NCI-H2029 treated with DMSO at 0.1 percent for 48 hours (cell line): ENCODE data around the gene GMPR2.

Experiments
- DNase-seq: peaks from one replicate; lab custom pipeline; 2025; lab: John Stamatoyannopoulos, UW

Gene GMPR2

DNA sequence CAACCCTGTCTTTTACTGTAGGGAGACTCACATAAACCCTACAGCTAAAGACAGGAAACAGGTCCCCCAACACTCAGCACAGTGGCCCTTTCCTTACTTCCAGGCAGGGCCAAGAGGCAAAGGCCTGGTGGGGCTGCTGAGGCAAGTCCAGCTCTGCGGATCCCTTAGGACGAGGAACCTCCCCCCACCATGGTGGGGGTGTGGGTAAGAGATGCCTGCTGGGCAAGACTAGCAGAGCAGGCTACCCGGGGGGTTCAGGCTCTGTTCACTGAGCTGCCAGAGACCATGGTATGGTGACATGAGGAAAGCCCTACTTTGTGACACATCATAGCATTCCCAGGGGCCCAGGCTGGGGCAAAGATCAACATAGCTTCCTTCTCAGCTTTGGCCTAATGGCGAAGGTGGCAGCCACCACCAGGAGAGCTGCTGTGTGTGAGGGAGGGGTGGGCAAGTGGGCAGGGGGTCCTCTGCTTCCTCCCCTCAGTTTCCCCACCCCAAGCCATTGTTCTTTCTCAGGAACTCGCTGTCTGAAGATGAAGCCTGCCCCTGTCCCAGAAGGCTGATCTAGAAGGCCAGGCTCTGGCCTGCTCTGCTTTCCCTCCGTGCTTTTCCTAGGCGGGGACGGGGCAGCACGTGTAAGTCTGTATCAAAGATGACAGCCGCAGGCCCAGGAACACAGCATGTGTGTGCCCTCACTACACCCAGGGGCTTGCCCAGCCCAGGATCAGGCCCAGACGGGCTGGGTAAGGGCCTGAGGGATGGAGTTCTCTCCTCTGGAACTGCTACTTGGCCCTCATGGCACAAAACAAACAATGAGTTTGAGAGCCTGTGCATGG, 19.8 kb downstream of the GMPR2 start:
- DNase-seq: no peak

DNA sequence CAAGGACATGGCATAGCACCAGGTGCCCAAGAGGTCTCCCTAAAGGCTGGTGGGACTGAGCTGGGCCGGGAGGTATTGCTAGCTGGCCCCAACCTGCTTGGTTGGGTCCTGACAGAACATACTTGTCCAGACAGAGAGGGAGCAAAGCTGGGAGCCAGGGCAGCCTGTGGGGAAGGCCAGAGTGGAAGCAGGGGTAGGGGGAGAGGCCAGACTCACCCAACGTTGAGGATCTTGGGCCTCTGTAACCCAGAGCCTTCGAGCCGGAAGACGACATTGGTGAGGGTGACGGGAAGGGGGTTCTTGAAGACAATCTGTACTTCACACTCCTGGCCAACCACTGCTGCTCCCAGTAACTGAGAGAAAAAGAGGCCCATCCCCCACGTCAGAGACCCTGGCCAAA, 21.2 kb downstream of the GMPR2 start:
- no peak for DNase-seq

DNA sequence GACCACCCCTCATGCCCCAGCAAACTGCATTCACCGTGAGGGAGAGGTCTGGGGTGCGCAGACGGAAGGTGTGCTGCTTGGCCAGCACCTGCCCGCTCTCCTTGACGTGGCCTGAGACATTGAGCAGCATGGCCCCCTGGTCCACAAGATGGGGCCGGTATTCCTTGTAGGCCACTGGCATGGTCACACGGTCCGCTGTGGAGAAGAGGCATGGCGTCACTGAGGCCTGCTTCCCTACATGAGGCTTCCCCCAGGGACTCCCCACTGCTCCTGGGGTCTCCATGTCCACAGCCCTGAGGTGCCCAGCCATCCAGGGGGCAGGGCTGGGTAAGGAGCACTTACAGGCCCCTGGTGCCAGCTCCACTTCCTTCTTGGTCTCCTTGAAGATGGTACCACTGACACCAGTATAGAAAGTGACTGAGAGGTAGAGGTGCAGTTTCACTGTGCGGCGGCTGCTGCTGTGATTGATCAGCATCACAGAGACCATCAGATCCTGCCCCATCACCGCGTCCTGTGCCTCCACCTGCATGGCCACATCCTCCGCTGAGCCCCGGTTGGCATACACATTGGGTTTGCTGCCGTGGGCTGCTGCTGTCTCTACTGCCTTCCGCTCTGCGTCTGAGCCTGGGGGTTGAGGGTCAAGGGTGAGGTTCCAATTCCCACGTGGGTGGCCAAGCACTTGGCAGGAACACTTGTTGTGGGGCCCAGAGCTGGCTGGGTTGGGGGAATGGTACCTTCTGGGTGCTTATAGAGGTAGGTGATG, 22.1 kb downstream of the GMPR2 start:
- no peak for DNase-seq

DNA sequence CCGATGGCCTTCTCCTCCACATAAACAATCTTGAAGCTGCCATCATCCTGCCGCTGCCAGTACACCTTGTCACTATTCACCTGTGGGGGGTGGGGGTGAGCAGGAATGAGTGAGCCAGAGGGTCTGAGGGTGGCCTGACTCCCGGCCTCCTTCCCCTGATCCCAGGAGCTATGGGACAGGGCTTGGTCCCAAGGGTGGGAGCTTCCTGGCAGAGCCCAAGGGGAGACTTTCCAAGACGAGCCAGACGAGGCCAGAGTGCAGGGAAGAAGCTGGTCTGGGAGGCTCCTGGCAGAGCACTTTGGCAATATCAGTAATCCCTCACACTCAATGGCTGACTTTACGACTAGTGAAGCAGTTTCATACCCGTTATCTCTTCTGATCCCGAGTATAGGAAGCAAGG, 22.7 kb downstream of the GMPR2 start:
- no peak for DNase-seq

DNA sequence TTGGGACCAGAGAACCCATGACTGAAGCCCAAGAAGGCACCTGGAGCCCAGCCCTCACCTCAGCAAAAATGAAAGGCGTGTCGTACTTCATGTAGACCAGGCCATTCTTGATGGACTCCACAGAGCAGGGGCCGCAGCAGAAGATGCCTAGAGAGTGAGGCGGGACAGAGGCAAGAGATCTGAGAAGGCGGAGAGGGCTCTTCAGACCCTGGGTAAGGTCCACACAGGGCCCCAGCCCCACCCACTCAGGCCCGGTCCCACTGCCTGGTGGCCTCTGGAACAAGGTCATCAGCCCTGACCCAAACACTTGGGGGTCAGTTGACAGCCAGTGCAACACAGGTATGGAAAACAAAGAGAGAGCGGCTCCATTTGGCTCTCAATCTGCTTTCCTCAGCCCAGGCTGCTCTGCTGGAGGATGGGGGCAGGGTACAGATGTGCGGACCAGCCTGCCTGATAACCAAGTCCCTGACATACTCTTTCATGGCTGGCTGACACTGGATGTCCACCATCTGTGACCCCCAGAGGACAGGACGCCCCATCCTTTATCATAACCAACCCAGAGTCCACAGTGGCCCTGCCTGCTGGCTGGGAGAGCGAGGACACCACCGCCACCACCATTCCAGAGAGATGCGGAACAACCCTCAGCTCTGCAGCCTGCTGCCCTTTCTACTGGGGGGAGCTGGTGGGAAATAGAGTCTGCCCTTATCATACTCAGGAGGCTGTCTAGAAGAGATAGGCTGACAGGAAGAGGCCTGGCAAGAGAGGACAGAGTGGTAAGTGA, 23.4 kb downstream of the GMPR2 start:
- no peak for DNase-seq

DNA sequence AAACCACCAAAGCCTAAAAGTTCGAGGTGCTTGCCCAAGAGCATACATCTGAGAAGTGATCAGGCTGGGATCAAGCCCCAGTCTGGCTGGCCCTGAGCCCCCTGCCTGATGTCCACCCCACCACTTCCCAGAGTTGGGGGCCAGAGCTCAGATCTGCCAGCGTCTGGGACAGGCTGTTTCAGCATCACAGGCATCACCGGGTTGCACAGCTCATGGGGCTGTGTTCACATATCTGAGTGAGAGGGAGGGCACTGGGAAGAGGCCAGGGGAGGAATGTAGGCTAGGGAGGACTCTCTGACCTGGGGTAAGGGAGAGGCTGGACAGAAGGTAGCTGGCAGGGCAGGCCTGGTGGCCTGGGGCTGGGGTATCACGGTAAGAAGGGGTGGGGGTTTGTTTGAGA, 24.2 kb downstream of the GMPR2 start:
- DNase-seq: no peak

DNA sequence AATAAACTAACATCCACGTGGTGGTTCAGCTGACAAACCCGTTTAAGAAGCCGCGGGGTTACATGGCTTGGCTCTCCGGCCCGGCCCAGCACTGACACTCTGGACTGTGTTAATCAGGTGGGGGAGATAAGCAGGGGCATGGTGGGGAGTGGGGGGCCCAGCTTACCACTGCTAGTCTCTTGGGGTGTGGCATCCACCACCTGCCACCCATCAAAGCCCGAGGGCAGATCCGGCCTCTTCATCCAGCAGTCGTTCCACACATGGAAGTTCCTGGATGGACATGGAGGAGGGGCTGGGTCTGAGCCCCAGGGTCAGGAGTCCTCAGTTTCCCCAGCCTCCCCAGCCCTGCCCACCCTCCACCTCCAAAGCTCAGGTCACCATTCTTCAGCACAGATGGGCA, 25.4 kb downstream of the GMPR2 start:
- DNase-seq: no peak

DNA sequence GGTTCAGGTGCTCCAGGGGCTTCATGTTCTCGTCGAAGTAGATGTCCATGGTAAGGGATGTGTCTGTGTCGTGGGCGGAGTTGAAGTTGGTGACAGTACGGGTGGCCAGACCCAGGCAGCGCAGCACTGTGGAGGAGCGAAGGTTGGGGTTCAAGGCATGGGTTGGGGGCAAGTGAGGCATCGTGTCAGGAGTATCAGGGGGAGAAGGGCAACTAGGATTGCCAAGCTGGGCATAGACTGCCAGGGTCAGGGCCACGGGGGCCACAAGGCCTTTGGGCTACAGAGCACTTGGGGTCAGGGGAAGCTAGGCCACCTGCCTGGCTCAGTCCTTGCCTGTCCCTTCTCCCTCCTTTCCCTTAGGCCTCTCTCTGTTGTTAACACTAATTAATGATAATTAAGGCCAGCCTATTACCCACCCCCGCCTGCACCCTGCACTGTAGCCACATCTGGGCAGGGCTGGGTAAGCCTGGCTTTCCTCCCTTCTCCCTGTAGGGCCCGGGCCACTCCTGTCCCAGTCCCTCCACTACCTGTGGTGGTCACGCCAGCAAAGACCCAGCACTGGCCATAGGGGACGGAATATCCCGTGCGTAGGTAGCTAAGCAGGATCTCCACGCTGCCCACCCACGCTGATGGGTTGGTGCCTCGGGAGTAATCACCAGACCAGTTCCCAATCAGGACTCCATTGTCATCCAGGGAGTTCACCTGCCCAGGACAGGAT, 26.0 kb downstream of the GMPR2 start:
- no peak for DNase-seq

DNA sequence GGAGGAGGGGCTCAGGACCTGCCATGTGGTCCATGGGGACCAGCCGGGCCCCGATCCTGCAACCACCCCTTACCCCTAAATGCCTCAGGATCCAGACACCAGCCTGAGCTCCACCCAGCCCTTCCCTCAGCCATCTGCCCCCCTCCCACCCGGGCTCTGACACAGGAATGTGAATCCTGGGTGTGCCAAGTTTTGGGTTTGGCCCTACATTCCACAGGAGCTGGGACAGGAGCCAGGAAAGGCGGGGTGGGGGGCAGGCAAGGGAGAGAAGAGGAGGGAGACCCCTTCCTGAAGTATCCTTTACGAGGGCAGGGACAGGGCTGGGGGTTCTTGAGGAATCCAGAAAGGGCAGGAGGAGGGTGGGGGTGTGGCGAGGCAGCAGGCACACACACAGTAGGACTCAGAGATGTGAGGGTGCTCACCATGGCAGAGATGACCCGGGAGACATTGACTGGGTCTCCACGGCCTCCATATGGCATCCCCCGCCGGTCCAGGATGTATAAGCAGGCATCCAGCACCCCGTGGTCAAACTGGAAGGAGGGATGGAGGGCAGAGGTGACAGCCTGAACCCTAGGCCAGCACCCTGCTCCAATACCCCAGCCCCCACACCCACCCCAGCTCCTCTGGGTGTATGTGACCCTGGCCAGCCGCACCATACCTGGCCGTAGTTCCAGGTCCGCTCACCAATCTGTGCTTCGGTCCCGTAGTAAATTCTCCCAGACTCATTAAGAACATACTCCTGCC, 26.7 kb downstream of the GMPR2 start:
- DNase-seq: no peak

DNA sequence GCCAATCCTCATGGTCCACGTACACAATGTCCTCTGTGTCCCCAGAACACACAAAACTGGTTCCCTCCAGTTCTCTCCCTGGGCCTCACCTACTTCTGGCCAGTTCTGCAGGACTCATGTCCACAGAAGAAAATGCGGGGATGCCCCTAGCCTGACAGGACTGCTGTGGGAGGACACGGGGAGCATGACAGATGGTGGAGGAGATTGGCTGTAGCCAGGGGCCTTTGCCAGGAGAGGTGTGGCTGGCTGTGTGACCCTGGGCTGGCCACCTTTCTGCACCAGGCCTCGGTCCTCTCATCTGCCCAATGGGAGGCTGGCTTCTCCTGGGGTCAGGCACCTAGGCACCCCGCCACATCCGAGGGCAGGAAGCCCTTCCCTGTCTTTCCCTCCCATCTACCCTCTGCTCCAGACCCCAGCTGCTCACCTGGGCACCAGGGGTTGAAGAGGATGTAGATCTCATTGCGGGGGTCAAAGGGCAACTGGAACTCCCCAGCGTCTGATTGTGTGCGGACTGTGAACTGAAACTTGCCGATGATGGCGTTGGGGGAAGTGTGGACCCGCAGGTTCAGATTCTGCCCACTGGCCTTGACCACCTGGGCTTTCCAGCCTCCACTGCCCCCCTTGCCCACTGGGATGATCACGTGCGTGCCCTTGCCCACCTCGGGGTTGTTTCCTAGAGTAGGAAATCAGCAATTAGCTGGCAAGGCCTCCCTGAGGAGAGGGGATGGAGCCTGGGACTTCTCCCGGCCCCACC, 27.5 kb downstream of the GMPR2 start:
- no peak for DNase-seq

DNA sequence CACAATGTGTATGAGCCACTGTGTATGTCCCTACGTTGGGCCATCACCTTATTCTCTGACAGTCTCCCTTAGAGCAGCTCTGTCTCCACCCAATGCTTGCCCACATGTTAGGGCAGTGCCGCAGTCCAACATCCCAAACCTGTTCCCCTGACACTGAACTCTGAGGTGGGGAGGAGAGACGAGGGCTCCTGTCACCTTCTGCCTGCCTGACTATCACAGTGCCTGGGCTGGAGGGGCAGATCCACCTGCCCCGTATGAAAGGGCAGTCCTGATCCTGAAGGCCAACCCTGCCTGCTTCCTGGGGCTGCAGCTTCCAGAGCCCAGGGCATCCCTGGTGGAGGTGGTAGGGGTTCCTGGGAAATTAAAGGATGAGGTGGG, 28.0 kb downstream of the GMPR2 start:
- DNase-seq: no peak

DNA sequence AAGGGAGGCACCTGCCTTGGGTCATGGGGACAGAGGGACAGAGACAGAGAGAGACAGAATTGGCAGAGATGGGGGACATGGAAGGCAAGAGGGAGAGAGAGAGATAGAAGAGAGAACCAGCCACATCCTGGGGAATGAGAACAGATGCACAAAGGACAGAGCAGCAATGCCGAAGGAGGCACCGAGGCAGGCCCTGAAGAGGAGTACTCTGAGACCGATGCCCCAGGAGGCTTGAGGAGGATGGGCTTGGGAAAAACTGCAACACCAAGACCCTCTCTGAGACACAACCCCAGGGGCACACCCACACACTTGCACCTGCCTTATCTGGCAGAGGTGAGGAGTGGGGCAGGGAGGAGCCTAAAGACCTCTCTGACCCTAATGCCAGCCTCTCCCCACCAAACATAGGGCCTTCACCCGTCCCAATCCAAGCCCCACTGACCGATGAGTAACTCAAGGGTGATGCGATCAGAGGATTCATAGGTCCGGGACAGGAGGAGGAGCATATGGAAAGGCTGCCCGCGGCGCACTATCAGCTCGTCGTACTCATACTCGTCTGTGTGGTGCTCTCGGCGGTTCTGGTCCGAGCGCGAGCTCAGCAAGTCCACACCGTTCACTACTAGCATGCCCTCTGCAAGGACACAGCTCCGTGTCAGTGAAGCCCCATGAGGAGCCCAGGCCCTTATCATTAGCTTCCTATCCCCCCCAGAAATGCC, 28.7 kb downstream of the GMPR2 start:
- no peak for DNase-seq

DNA sequence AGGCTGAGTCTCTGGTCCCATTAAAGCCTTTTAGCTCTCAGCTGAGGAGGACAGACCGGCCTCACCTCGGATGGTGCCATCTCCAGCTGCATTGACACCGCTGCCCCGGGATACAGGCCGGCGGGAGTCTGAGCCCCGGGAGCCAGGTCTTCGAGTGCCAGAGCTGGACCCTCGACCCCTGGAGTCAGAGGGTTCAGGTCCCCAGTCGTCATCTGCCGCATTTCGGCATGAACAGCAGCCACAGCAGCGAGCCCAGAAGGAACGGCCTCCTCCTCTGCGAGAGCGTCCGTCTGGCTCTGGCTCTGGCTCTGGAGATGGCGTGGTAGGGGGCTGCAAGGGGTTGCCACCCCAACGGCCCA, 29.2 kb downstream of the GMPR2 start:
- no peak for DNase-seq

DNA sequence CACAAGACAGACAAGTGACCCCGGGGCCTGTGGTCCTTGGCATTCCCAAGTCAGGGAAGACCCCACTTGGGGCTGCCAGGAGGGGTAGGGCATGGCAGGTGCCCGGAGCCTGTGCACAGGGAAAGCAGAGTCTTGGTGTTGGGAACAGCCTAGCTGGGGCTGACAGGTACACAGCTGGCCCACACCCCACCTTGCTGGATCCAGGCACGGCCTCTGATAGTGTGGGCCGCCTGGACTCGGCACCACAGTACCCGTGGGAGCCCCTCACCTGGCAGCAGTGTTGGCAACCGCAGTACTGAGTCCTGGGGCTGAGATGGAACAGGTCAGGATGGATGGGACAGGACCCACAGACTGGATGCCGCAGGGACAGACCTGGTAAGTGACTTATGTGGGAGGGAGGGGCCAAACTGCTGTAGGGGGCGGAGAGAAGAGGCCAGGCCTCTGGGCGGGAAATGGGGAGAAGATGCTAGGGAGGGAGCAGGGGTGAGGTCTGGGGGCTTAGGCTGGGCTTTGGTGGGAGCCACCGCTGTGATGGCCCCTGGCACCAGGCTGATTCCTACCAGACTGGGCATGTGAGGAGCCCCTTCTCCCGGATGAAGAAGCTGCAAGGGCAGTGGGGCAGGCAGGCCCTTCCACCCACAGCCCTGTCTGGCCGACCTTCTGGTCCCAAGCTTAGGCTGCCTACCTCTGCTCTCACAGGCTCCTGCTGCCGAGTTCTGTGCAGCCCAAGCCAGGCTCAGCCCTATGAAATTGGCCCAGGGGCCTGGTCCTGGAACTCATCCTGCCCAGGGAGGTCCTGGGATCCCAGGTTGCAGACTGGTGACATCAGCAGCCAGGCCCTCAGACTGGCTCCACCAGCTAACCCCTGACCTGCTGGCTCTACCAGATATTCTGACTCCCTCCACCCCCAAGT, 30.3 kb downstream of the GMPR2 start, which contains the start of gene TGM1:
Gene TGM1 (minus strand): TSS at position 357 of the 913 bp plus-strand sequence. CDS start 825 bp downstream, outside the sequence.
- DNase-seq: no peak

DNA sequence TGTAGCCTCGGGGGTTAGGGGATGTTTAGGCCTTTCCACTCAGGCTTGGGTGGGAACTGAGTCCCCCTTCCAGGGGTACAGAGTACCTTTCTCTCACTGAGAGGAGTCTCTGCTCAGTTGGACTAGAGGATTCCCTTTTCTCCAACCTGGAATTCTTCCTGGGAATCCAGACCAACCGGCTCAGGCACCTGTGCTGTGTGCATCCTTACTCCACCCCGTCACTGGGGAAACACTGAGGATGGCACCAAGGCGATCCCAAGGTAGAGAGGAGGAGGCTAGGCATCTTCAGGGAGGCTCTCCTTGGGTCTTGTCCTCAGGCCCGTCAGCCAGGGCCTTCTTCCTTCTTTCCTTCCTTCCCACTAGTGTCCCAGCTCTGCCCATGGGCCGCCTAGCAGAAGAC, 31.1 kb downstream of the GMPR2 start:
- no peak for DNase-seq

DNA sequence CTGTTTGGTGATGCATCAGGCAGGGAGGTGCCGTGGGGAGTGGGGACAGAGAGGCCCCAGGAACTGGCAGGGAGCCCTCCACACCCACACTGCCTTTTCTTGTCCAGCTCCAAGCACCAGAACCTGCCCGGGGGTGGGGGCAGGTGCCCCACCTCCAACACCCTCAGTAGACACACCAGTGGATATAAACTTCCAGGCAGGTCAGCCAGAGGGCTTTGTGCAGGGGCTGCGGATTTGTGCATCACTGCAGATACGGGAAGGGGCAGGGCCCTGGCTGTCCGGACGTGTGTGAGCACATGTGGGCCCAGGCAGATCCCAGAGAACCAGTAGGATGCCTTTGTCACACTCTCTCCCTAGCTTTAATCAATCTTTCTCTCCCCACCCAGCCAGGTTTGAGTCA, 31.6 kb downstream of the GMPR2 start:
- DNase-seq: no peak

DNA sequence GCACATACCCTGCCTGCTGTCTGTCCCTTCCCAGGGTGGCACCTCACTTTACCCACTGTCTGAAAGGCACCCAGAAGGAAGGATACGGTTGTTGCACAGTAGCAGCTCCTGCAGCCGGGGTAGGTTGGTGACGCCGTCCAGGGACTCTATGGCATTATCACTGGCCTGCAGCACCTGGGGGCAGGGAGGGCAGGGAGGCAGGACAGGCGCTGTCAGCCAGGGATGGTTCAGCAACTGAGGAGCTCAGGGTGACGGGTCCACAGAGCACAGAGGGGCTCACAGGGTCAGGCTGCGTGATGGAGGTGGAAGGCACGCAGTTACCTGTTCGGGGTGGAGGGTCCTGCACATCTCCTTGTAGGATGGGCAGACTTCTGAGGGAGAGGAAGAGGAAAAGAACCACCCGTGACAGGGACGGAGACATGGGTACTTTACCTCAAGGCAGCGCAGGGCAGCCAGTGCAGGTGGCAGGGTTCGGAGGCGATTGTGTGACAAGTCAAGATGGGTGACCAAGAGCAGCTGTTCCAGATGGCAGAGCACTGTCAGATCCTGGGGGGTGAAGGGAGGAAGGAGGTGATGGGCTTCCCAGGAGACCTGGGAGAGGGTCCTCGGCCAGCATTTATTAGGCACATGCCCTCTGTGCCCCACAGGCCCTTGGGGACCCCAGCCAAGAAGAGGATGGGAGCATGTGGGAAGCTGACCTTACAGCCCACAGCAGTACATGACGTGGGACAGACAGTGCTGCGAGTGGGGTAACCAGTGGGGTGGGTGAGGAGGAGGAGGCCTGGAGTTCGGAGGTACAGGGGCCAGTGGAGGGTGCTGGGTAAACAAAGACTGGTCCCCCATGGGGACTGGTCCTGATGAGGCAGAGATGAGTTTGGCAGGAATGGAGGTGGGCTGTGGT, 33.9 kb downstream of the GMPR2 start:
- no peak for DNase-seq

DNA sequence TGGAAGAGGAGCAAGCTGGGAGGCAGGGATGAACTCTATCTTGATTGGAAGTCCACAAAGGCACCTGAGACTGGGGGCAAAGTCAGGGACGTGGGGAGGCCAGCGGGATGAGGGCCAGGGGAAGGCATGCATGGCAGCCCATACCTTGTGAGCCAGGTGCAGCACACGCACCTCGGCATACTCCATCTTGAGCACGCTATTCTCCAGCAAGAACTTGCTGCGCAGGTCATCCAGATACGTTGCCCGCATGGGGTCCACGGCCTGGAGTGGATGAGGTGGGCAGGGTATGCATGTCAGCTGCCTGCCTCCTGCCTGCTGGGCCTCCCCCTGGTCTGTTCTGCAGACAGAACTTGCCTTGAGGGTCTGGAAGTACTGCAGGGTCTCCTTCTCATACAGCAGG, 34.8 kb downstream of the GMPR2 start:
- no peak for DNase-seq
